ENCODE measurements around the gene CPT1A.

The CPT1A gene

DNA sequence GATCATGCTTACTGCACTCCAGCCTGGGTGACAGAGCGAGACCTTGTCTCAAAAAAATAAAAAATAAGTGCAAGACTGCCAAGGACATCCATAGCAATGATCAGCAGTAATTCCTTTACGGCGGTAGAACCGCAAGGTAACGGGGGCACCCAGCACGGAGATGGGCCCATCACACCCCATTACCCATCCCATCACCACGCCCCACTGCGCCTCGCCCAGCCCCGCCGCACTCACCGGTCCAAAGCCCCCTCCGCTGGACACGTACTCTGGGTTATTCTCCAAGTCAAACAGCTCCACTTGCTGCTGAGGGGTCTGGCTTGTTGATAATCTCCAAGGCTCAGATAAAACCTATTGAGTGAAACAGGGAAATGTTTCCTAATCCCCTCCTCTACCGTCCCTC is 81.7 kb downstream of the CPT1A start:
- DNase-seq (ENCODE audit: low read depth, low spot score) = no peak

DNA sequence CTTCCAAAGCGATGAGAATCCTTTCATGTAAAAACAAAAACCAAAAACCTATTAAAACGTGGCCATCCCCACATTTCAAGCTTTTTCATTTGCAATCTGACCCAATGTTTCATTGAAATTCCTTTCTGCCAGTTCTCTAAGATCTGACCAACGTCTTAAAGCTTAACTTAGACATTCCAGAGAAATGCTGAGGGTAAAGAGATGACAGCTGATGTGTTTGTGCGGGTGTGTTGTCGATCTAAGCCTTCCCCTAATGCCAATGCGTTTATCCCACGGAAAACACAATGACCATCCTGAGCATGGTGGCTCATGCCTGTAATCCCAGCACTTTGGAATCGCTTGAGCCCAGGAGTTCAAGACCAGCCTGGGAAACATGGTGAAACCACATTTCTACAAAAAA is 84.0 kb downstream of the CPT1A start:
- no peak for DNase-seq (ENCODE audit: low read depth, low spot score)

DNA sequence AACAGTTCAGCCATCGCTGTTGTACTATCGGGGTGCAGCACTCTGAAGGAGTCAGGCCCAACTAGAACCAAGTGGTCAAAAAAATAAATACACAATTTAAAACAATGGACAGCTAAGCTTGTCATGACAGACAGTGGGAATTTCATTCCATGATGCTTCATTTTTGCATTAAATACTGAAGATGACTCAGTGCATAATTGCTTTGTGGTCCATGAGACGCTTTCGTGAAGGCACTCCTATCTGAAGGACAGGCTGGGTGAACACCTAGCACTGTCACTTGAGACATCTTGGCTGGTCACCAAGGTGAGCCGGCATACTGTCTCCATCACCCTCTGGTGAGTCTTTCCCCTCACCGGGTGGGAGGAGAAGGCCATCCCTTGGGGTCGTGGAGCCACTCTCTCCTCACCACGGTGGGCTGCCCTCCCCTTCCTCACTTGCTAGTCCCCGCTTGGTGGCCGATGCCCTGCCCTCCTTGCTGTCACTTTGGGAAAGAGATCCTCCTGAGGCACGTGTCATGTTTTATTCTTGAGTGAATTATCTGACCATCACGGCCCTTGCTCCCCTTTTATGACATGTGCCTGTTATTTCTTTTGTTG is 85.4 kb downstream of the CPT1A start:
- no peak for DNase-seq (ENCODE audit: low read depth, low spot score)

DNA sequence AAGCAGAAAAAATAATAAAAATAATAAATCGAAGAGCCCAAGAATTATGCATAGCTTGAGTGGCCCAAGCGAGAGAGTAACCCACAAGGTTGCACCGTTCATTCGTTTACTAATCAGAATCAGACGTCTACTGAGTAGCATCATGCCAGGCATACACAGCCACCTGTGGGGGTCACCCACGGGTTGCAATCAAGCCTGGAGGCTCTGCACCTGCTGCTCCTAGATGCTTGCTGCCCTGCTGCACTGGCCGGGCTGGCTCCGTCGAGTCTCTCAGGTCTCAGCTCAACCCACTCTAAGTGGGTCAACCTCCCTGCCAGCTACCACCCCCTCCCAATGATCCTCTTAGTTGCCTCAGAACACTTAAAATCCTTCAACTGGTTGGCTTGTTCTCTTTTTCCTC is 88.4 kb downstream of the CPT1A start:
- no peak for DNase-seq (ENCODE audit: low read depth, low spot score)

GRCh38 chr11:68751331-68751856 is 90.3 kb downstream of the CPT1A start, which contains the start of gene TESMIN:
TSS of gene TESMIN (minus strand) at chr11:68751520. CDS start at chr11:68750660, 860 bp downstream.
- no peak for DNase-seq (ENCODE audit: low read depth, low spot score)

DNA sequence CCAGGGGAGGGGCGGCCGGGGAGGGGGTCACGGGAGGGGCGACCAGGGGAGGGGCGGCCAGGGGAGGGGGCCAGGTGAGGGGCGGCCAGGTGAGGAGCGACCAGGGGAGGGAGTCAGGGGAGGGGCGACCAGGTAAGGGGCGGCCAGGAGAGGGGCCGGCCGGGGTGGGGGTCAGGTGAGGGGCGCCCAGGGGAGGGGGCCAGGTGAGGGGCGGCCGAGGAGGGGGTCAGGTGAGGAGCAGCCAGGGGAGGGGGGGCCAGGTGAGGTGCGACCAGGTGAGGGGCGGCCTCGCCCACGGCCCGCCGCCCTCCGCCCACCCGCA is 90.8 kb downstream of the CPT1A start:
- no peak for DNase-seq (ENCODE audit: low read depth, low spot score)

GRCh38 chr11:68750195-68751003 is 91.3 kb downstream of the CPT1A start:
- DNase-seq (ENCODE audit: low read depth, low spot score) = no peak

GRCh38 chr11:68749229-68750123 is 92.2 kb downstream of the CPT1A start:
- DNase-seq (ENCODE audit: low read depth, low spot score) = no peak

DNA sequence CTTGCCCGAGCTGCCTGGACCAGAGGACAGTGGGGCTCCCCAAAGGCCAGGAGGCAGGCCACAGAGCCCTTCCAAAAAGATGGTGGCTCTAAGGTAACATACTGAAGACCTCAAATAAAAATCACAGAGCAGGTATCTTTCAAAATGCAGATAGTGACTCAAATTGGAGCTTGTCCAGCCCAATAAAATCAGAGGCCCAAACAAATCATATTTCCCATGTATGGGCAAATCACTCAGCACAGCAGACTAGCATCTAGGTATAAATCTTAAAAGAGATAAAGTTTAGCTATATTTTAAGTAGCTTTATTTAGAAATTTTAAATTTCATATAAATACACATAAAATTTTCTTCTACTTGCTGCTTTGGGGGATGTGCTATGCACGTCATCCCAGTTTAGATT is 93.7 kb downstream of the CPT1A start:
- no peak for DNase-seq (ENCODE audit: low read depth, low spot score)

DNA sequence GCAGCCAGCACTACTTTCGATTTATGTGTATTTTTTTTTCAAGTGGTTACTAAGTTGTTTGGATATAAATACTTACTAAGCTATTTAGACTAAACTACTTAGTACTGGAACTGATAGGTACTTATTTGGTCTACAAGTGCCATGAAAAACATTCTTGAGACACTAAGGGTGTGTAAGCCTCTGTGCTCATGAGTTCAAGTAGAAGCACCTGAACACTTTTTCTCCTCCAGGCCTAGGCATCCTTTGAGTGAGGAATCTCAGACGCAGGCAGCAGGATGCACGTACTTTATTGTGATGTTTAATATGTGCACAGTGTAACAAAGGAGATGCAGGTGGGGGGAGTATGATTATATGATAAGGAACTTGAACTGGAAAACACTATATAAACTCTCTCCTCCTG is 98.2 kb downstream of the CPT1A start:
- no peak for DNase-seq (ENCODE audit: low read depth, low spot score)

GRCh38 chr11:68741463-68741862 is 100.3 kb downstream of the CPT1A start:
- no peak for DNase-seq (ENCODE audit: low read depth, low spot score)

- DNase-seq (ENCODE audit: low read depth, low spot score) = no peak
Measured at GRCh38 chr11:68735646-68736045, 106.1 kb downstream of the CPT1A start.

- no peak for DNase-seq (ENCODE audit: low read depth, low spot score)
Measured at GRCh38 chr11:68735125-68735524, 106.6 kb downstream of the CPT1A start.

DNA sequence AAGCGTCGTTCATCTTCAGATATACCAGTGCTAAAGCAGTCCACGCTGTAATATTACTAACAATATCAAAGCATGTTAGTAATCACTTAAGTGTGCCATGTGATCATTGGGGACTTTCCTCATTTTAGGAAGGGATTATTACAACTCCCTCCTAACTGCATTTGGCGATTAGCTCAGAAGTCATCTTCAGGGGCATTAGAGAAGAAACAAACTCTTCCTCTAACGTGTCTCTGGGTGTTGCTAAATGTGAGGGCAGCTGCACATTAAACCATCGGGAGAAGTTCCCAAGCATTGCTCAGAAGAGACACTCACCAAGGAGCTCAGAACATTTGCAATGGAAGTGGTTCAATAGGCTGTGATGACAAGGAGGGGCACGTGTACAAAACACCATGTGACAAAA is 107.6 kb downstream of the CPT1A start:
- no peak for DNase-seq (ENCODE audit: low read depth, low spot score)

DNA sequence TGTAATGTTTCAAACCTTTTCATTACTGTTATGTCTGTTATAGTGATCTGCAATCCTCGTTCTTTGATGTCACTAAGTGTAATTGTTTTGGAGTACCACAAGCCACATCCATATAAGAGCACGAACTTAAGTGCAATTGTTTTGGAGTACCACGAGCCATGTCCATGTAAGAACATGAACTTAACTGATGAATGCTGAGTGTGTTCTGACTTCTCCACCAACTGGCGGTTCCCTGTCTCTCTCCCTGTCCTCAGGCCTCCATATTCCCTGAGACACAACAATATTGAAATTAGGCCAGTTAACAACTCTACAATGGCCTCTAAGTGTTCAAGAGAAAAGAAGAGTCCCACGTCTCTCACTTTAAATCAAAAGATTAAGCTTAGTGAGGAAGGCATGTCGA is 113.9 kb downstream of the CPT1A start:
- no peak for DNase-seq (ENCODE audit: low read depth, low spot score)

DNA sequence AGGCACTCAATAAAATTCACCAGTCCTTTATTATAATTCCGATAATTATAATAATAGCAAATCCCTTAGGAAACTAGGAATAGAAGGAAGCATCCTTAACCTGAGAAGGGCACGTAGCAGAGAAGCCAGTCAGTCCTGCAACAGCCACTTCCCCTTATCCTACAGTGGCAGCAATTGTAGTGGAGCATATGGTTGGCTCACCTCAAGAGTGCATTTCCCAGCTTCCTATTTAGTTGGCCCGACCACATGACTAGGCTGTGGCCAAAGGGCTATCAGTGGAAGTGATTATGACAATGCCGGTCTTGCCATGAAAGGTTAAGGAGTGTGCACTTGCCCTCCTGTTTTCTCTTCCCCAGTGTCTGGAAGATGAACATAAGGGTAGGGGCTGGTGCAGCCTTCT is 117.4 kb downstream of the CPT1A start:
- no peak for DNase-seq (ENCODE audit: low read depth, low spot score)

DNA sequence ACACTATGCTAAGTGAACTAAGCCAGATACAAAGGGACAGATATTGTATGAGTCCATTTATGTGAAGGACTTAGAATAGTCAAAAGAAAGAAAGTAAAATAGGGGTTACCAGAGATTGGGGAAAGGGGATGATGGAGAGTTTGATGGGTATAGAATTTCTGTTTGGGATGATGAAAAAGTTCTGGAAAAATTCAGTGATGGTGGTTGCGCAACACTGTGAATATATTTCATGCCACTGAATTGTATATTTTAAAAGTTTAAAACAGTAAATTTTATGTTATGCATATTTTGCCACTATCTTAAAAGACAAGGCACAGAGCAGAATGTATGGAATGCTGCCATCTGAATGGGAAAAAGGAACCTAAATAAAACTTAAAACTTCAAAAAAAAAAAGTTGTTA is 119.6 kb downstream of the CPT1A start:
- no peak for DNase-seq (ENCODE audit: low read depth, low spot score)

GRCh38 chr11:68721075-68721474 is 120.6 kb downstream of the CPT1A start:
- DNase-seq (ENCODE audit: low read depth, low spot score) = no peak

DNA sequence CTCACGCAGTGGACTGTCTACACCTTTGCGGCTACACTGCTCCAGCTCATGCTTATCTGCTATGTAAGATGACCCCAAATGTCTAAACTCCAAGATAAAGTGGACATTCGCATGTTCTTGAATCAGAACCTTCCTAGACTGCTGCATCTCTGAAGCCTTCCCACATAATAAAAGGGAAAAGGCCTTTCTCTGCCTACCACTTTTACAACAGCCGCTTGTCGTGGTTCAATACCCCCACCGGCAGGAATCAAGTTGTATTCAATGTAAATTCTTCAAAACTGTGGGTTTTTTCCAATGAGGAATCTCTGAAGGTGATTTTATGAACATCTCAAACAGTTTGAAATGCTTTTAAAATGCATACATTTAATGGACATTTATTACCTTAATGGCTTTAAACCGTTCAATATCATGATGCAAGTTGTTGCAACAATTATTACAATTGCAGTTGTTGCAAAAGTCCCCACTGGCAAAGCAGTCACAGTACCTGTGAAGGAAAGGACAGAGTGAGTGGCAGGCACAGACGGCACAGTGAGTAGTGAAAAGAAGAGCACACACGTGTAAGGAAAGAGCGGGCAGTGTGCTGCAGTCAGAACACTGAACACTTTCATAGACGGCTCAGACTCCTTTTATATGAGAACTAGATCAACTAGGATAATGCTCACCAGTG is 126.1 kb downstream of the CPT1A start:
- DNase-seq (ENCODE audit: low read depth, low spot score) = no peak

GRCh38 chr11:68714060-68714856 is 127.5 kb downstream of the CPT1A start:
- no peak for DNase-seq (ENCODE audit: low read depth, low spot score)

GRCh38 chr11:68711114-68711513 is 130.6 kb downstream of the CPT1A start:
- DNase-seq (ENCODE audit: low read depth, low spot score) = no peak
